ENCODE results near the gene DBNDD2. TPM values are rescaled to one million over a fixed set of nuclear protein-coding genes. Genes with fewer than 3 reads are reported as not detected.

The DBNDD2 gene, protein sequence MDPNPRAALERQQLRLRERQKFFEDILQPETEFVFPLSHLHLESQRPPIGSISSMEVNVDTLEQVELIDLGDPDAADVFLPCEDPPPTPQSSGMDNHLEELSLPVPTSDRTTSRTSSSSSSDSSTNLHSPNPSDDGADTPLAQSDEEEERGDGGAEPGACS
- total RNA-seq (3.9 and 4.8 TPM in 2 replicates), polyA plus RNA-seq (28.1 and 51.8 TPM in 2 replicates), polyA minus RNA-seq (ENCODE audit: low replicate concordance) (11.9 and 54.0 TPM in 2 replicates)
- polyA plus RNA-seq (2012), result 22.2 and 39.9 TPM in 2 replicates

DNA sequence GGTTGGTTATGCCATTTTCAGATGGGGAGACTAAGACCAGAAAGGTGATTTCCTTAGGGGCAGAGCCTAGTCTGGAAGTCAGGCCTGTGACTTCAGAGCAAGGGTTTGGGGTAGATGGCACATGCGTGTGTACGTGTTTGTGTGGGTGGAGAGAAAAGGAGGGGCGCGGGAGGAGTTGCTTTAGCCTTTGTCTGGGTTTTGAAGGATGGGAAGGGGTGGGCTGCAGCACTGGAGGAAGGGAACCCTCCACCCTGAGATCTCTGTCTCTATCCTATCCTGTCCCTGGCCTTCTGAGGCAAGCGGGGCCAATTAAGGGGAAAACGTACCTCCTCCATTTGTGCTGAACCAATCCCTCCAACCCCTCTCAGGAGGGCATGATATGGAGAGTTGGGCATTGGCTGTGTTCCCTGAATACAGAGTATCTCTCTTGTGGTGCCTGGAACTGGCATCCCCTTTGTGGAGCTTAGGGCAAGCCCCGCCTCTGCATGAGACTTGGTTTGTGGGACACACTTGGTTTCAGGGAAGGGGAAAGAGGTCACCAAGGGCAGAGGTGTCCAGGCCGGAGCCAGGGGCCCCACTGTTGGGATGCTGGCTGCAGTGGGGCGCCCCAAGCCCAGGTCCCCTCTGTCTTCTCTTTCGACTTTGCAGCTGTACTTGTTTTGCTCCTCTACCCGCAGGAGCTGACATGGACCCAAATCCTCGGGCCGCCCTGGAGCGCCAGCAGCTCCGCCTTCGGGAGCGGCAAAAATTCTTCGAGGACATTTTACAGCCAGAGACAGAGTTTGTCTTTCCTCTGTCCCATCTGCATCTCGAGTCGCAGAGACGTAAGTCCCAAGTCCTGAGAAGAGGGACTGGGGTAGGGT, at the start of gene DBNDD2:
DBNDD2 (plus strand) TSS at position 507 of the 863 bp plus-strand sequence; CDS start at position 686, 179 bp downstream.
- no peak for DNase-seq (ENCODE audit: low read depth in 2 of 2)
- H3K4me2 ChIP-seq (ENCODE audit: extremely low read depth, insufficient read depth, low read length), result peak within 1 kb of the TSS; percentile 83
- peak within 1 kb of the TSS; percentile 80 for H3K9ac ChIP-seq (ENCODE audit: insufficient read depth, low read length)
- no peaks in the 10 kb centered on the region for H3K36me3 ChIP-seq (ENCODE audit: control insufficient read depth, insufficient read depth, low read length)
- TF ChIP-seq, protein P1, sequence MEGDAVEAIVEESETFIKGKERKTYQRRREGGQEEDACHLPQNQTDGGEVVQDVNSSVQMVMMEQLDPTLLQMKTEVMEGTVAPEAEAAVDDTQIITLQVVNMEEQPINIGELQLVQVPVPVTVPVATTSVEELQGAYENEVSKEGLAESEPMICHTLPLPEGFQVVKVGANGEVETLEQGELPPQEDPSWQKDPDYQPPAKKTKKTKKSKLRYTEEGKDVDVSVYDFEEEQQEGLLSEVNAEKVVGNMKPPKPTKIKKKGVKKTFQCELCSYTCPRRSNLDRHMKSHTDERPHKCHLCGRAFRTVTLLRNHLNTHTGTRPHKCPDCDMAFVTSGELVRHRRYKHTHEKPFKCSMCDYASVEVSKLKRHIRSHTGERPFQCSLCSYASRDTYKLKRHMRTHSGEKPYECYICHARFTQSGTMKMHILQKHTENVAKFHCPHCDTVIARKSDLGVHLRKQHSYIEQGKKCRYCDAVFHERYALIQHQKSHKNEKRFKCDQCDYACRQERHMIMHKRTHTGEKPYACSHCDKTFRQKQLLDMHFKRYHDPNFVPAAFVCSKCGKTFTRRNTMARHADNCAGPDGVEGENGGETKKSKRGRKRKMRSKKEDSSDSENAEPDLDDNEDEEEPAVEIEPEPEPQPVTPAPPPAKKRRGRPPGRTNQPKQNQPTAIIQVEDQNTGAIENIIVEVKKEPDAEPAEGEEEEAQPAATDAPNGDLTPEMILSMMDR (conservative IDR thresholded peaks at IDR 0.05 in 1 of 2, IDR thresholded peaks at IDR 0.05 in 1 of 2; ENCODE audit: low read depth in 1 of 2, low read length in 2 of 2), result no peak
- no peak for TF ChIP-seq EZH2 (IDR thresholded peaks at IDR 0.05; ENCODE audit: low read length, missing control alignments)
- H4K20me1 ChIP-seq (ENCODE audit: control insufficient read depth, extremely low read depth, insufficient read depth, low read length), result no peaks in the 10 kb centered on the region
- H2AFZ ChIP-seq (ENCODE audit: low read length), result peak within 1 kb of the TSS; percentile 45
- H3K27ac ChIP-seq (ENCODE audit: insufficient read depth, low read length), result peak within 1 kb of the TSS; percentile 56
- peaks cover 3% of the 10 kb centered on the region for H3K4me1 ChIP-seq (ENCODE audit: control insufficient read depth, extremely low read depth, insufficient read depth, low read length)
- no peaks in the 10 kb centered on the region for H3K79me2 ChIP-seq (ENCODE audit: control insufficient read depth, insufficient read depth, low read length)
- H3K9me3 ChIP-seq (ENCODE audit: control insufficient read depth, insufficient read depth, low read depth, low read length), result no peaks in the 10 kb centered on the region
- peak within 1 kb of the TSS; percentile 58 to 73 (median 67) for H3K4me3 ChIP-seq (replicated peaks in 1 of 4; ENCODE audit: control extremely low read depth in 1 of 4, insufficient read depth in 1 of 4, low read depth in 3 of 4, low read length in 4 of 4)
- no peaks in the 10 kb centered on the region for H3K27me3 ChIP-seq (ENCODE audit: control insufficient read depth, insufficient read depth, low read length)

DNA sequence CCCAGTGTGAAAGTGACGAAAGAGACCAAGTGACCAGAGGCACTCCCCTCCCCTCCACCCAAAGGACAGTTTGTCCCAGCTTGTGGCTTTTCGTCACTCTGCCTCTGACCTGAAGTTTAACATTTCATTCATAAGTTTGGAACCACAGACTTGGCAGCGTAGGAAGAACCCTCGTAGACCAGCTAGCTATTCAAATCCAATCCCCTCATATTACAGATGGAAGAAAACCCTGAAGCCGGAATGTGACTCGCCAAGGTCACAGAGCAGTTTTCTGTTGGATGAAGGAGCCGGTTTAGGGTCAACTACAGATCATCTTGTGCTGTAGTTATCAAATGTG, 49.1 kb upstream of the DBNDD2 start:
- peaks cover 7% of the 10 kb centered on the region for H3K79me2 ChIP-seq (ENCODE audit: control insufficient read depth, insufficient read depth, low read length)
- H3K9me3 ChIP-seq (ENCODE audit: control insufficient read depth, insufficient read depth, low read depth, low read length), result no peaks in the 10 kb centered on the region
- H3K4me3 ChIP-seq (replicated peaks in 1 of 4; ENCODE audit: control extremely low read depth in 1 of 4, insufficient read depth in 1 of 4, low read depth in 3 of 4, low read length in 4 of 4), result no peak overlapping the region
- no peaks in the 10 kb centered on the region for H3K36me3 ChIP-seq (ENCODE audit: control insufficient read depth, insufficient read depth, low read length)
- no peaks in the 10 kb centered on the region for H3K27me3 ChIP-seq (ENCODE audit: control insufficient read depth, insufficient read depth, low read length)
- H2AFZ ChIP-seq (ENCODE audit: low read length), result no peak overlapping the region
- TF ChIP-seq, protein P1 (conservative IDR thresholded peaks at IDR 0.05 in 1 of 2, IDR thresholded peaks at IDR 0.05 in 1 of 2; ENCODE audit: low read depth in 1 of 2, low read length in 2 of 2), result no peak
- no peak for TF ChIP-seq EZH2 (IDR thresholded peaks at IDR 0.05; ENCODE audit: low read length, missing control alignments)
- H4K20me1 ChIP-seq (ENCODE audit: control insufficient read depth, extremely low read depth, insufficient read depth, low read length), result no peaks in the 10 kb centered on the region
- peak overlapping the region; percentile 68 for H3K27ac ChIP-seq (ENCODE audit: insufficient read depth, low read length)
- peaks cover 35% of the 10 kb centered on the region for H3K4me1 ChIP-seq (ENCODE audit: control insufficient read depth, extremely low read depth, insufficient read depth, low read length)
- H3K4me2 ChIP-seq (ENCODE audit: extremely low read depth, insufficient read depth, low read length), result peak overlapping the region; percentile 58
- DNase-seq (ENCODE audit: low read depth in 2 of 2), result peak; percentile 81 to 88
- H3K9ac ChIP-seq (ENCODE audit: insufficient read depth, low read length), result no peak overlapping the region

DNA sequence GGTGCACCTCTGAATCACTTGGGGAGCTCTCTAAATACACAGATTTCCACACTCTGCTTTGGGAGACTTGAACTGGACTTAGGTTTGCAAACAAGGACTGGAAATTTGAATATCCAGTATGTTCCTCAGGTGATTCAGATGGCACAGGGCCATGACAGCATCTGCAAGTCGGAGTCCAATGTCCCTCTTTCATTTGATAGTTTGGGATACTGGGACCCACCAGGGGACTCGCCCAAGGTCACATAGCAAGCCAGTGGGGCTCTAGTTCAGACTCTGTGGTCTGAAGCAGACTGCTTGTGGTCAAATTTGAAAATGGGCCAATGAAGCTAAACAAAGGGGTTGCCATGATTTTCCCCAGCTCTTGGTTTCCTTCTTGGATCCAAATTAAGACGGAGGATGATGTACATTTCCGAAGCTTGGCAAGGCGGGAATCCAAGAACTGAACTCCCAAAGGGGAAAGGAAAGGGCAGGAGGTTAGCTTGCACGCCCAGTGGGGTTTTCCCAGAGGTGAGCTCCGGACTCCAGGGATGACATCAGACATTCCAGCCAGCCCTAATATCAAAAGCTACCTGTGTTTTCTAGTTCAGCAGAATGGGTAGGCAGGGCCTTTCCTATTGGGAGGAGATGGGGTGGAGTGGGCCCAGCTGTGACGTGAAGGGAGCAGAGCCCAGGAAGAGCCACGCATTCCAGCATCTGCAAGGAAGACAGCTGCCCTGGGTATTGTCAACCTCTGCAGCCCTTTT, 48.5 kb upstream of the DBNDD2 start:
- Histone ChIP-seq H3K4me3 (replicated peaks in 1 of 4; ENCODE audit: control extremely low read depth in 1 of 4, insufficient read depth in 1 of 4, low read depth in 3 of 4, low read length in 4 of 4) (no peak overlapping the region), H3K36me3 (ENCODE audit: control insufficient read depth, insufficient read depth, low read length) (no peaks in the 10 kb centered on the region), H3K79me2 (ENCODE audit: control insufficient read depth, insufficient read depth, low read length) (peaks cover 9% of the 10 kb centered on the region), H3K9me3 (ENCODE audit: control insufficient read depth, insufficient read depth, low read depth, low read length) (no peaks in the 10 kb centered on the region), H3K27me3 (ENCODE audit: control insufficient read depth, insufficient read depth, low read length) (no peaks in the 10 kb centered on the region), H3K27ac (ENCODE audit: insufficient read depth, low read length) (peak overlapping the region; percentile 68), H4K20me1 (ENCODE audit: control insufficient read depth, extremely low read depth, insufficient read depth, low read length) (no peaks in the 10 kb centered on the region), H3K4me2 (ENCODE audit: extremely low read depth, insufficient read depth, low read length) (no peak overlapping the region), H3K9ac (ENCODE audit: insufficient read depth, low read length) (no peak overlapping the region), H2AFZ (ENCODE audit: low read length) (no peak overlapping the region), H3K4me1 (ENCODE audit: control insufficient read depth, extremely low read depth, insufficient read depth, low read length) (peaks cover 33% of the 10 kb centered on the region)
- DNase-seq (ENCODE audit: low read depth in 2 of 2), result peak; percentile 67 to 82
- TF ChIP-seq EZH2 (IDR thresholded peaks at IDR 0.05; ENCODE audit: low read length, missing control alignments), result no peak
- TF ChIP-seq, protein P1 (conservative IDR thresholded peaks at IDR 0.05 in 1 of 2, IDR thresholded peaks at IDR 0.05 in 1 of 2; ENCODE audit: low read depth in 1 of 2, low read length in 2 of 2), result no peak
